ENCODE data around the gene CDA.

DNA sequence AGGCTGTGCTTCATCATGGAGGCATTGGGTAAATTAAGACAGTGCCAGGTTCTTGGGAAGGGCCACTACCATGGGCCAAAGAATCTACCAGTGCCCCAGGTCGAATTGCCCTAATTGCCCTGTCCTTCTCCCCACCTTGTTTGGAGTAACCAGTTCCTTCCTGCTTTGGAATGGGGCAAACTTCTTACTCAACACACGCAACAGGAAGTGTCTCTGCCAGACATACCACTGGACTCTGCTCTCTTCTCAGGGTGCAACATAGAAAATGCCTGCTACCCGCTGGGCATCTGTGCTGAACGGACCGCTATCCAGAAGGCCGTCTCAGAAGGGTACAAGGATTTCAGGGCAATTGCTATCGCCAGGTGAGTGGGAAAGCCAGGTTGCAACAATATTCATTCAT is 15.8 kb downstream of the CDA start:
- TF ChIP-seq FOXM1 (IDR thresholded peaks at IDR 0.05; ENCODE audit: borderline replicate concordance) (no peak), SUZ12 (IDR thresholded peaks at IDR 0.05) (no peak), FOXA1 (IDR thresholded peaks at IDR 0.05) (no peak), LEF1 (IDR thresholded peaks at IDR 0.05; ENCODE audit: borderline replicate concordance) (no peak), TARDBP (IDR thresholded peaks at IDR 0.05) (no peak), FOXK2 (IDR thresholded peaks at IDR 0.05) (no peak), BHLHE40 (IDR thresholded peaks at IDR 0.05; ENCODE audit: borderline replicate concordance) (no peak), HDGF (IDR thresholded peaks at IDR 0.05; ENCODE audit: borderline replicate concordance) (no peak), ELF4 (IDR thresholded peaks at IDR 0.05) (no peak), ARNT (IDR thresholded peaks at IDR 0.05) (no peak)
- TF ChIP-seq, protein P1, sequence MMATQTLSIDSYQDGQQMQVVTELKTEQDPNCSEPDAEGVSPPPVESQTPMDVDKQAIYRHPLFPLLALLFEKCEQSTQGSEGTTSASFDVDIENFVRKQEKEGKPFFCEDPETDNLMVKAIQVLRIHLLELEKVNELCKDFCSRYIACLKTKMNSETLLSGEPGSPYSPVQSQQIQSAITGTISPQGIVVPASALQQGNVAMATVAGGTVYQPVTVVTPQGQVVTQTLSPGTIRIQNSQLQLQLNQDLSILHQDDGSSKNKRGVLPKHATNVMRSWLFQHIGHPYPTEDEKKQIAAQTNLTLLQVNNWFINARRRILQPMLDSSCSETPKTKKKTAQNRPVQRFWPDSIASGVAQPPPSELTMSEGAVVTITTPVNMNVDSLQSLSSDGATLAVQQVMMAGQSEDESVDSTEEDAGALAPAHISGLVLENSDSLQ (IDR thresholded peaks at IDR 0.05) = no peak

All from HEK293T (cell line).